GM13977 (cell line): Measurements from ENCODE around the gene PPP2R3A.
A peak's percentile ranks its signal among the peaks of the same experiment; 100 is the strongest.

Source experiments
- DNase-seq: peaks from one replicate; pipeline ENCODE4 v3.0.0; 2012; ENCODE audit warnings: low spot score
- in situ Hi-C: fragments of 300-500 bp; cut with MboI; formaldehyde crosslinking; loops from one replicate; pipeline ENCODE4 v1.12.0; 2022; ENCODE audit warnings: low sequenced_read_pairs, low pct_unique_long_range_greater_than_20kb, mixed read lengths, inconsistent platforms; ENCODE audit not compliant: unreplicated experiment
- TF ChIP-seq, protein P1 (sequence below): IDR thresholded peaks from 2 replicates; pipeline ENCODE4 v1.5.1; 2012; ENCODE audit warnings: mild to moderate bottlenecking, control low read depth; ENCODE audit not compliant: insufficient read depth; ENCODE audit errors: extremely low read depth, missing control alignments

The PPP2R3A gene

DNA sequence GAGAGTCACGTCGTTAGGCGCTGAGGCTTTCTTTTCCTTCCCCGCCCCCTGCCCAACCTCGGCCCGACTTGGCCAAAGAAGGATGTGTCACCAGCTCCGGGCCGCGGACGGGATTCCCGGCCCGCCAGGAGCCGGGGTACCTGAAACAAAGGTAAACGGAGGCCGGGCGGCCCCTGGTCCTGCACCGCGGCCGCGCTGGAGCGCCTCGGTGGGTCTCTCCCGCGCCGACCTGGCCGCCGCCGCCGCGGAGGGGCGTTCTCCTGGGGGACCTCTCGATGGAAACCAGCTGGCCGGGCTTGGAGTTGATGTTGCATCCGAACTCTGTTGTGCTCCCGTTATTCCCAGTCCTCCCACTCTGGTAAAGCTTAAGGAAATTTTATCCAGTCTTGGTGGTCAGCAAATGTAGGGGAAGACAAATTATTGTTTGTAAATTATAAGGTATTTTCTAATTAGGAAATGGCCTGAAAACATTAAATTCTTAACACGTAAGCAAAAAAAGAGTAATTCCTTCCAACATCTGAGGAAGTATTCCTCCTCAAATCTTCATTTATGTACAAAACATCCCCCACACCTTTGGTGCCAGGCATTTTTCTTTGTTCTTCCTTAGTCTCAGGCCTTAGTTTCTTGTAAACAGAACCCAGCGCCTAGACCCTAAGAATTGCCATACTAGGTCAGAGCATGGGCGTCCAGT, 888 bp downstream of the PPP2R3A start:
- in situ Hi-C loops, result no loop called here
- TF ChIP-seq, protein P1, sequence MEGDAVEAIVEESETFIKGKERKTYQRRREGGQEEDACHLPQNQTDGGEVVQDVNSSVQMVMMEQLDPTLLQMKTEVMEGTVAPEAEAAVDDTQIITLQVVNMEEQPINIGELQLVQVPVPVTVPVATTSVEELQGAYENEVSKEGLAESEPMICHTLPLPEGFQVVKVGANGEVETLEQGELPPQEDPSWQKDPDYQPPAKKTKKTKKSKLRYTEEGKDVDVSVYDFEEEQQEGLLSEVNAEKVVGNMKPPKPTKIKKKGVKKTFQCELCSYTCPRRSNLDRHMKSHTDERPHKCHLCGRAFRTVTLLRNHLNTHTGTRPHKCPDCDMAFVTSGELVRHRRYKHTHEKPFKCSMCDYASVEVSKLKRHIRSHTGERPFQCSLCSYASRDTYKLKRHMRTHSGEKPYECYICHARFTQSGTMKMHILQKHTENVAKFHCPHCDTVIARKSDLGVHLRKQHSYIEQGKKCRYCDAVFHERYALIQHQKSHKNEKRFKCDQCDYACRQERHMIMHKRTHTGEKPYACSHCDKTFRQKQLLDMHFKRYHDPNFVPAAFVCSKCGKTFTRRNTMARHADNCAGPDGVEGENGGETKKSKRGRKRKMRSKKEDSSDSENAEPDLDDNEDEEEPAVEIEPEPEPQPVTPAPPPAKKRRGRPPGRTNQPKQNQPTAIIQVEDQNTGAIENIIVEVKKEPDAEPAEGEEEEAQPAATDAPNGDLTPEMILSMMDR, result no peak
- peak; percentile 7 for DNase-seq

DNA sequence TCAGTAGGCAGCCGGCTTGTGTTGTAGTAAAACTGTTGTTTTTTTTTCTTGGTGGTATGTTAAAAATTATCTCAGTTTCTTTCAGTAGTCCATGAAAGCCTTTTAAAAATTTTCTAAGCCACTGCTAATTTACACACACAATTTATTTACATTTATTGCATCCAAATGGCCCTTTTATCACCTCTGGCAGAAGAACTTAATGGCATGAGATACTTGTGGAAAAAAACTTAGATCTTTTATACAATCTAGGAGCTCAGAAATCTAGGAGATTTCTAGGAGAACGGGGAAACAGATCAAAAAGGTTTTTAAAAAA, 1.4 kb downstream of the PPP2R3A start:
- TF ChIP-seq, protein P1, result no peak
- in situ Hi-C loops, result no loop called here
- no peak for DNase-seq

DNA sequence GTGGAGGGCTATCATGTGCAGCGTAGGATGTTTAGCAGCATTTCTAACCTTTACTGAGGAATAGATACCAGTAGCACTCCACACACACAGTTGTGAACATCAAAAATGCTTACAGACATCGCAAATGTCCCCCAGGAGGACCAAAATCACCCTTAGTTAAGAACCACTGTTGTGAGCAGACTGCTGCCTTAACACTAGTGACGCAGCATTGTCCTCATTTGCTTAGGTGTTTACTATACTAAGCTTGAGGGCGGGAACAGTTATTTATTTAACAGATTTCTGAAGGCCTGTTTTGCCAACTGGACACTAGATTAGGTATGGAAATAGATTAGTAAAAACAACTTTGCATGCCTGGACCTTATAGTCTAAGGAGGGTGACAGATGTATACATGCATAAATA, 2.3 kb downstream of the PPP2R3A start:
- DNase-seq, result no peak
- TF ChIP-seq, protein P1, result no peak
- in situ Hi-C loops, result no loop called here

DNA sequence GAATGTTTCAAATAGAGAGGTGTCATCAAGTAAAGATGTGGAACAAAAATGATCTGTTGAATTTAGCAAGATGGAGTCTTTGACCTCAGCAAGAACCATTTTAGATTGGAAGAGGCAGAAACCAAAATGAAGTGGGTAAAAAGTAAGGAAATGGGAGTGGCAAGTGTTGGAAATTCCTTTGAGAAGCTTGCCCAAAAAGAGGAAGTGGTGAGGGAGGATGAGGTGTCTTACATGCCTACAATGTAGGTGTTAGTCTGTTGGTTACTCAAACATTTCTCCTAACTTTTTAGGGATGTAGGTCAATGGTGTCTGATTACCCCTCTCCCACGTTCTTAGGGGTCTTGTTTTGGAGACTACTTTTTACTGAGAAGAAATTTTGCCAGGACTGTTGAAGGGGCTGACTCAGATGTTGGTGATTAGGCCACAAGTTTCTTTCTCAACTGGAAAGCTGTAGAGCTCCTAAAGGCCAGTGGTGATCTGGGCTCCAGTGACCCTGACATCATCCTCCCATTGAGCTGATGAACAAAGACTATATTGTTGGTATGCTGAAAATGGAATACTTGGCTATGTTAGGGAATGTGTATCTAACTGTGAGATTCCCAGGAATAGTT, 5.1 kb downstream of the PPP2R3A start:
- in situ Hi-C loops, result no loop called here
- TF ChIP-seq, protein P1, result no peak
- DNase-seq, result no peak

DNA sequence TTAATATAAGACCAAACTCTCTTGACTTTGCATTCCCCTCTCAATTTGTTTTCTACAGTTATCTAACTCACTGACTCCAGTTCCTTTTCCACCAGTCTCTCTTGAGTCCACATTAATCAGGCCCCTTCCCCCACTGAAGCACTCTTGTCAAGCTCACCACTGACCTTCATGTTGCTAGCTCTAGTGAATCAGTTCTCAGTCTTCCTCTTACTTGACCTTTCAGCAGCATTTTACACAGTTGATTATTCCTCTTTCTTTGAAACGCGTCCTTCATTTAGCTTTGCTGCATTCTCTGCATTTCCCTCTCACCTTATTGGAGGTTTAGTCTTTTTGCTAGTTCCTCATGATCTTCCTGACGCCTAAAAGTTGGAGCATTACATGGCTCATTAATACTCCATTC, 8.3 kb downstream of the PPP2R3A start:
- no peak for DNase-seq
- TF ChIP-seq, protein P1, result no peak
- in situ Hi-C loops, result no loop called here

DNA sequence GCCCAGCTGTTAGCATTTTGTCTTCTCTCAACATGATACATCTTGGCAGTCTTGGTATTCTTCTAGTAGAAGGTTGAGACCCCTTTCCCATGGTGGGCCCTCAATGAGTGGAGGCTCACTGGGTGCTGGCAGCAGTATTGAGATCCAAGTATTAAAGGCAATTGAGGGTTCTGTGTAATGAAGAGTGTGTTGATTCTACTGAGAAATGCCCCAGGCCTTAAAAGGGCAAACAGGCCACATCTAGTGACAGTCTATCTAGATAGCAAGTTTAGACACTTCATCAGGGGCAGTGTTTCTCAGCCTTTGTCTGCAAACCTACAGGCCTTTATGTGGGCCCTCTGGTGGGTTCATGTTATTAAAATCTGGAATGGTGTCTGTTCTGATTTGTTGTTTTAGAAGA, 9.5 kb downstream of the PPP2R3A start:
- DNase-seq, result no peak
- in situ Hi-C loops, result no loop called here
- TF ChIP-seq, protein P1, result no peak
